Liver (tissue), 3 donors: ENCODE results near the gene UGT2B7.
"Not testable (repeated sequence)": the region's sequence is repeated elsewhere in the genome, so short reads cannot be mapped to it uniquely, and the experiment has no call there.

Experiments used
- ATF3 ChIP-seq: IDR thresholded peaks from 2 replicates; pipeline ENCODE4 v1.6.1; 2016; ENCODE audit warnings: antibody characterized with exemption
- CTCF ChIP-seq: fragments of 150-350 bp; IDR thresholded peaks from 2 replicates; pipeline ENCODE4 v1.5.1; 2017; ENCODE audit warnings: improper control_type of control experiment, low read depth, low read length; ENCODE audit not compliant: missing input control
- GABPA ChIP-seq, 2 donors: IDR thresholded peaks in 1 of 2; conservative IDR thresholded peaks in 1 of 2; 2 replicates each; pipeline ENCODE4 v1.6.1; 2016; ENCODE audit warnings: antibody characterized with exemption in 2 of 2, mild to moderate bottlenecking in 1 of 2, moderate library complexity in 1 of 2
- JUND ChIP-seq, 2 donors: IDR thresholded peaks; 2 replicates each; pipeline ENCODE4 v1.6.1; 2016; ENCODE audit warnings: antibody characterized with exemption in 2 of 2
- MAX ChIP-seq: IDR thresholded peaks from 2 replicates; pipeline ENCODE4 v1.6.1; 2016; ENCODE audit warnings: antibody characterized with exemption
- NR2F2 ChIP-seq: IDR thresholded peaks from 2 replicates; pipeline ENCODE4 v1.6.1; 2016; ENCODE audit warnings: antibody characterized with exemption
- RAD21 ChIP-seq, 2 donors: IDR thresholded peaks; 2 replicates each; pipeline ENCODE4 v1.6.1; 2016; ENCODE audit warnings: antibody characterized with exemption in 2 of 2, mild to moderate bottlenecking in 2 of 2
- REST ChIP-seq: IDR thresholded peaks from 2 replicates; pipeline ENCODE4 v1.6.1; 2016; ENCODE audit warnings: antibody characterized with exemption, mild to moderate bottlenecking
- TAF1 ChIP-seq: conservative IDR thresholded peaks from 2 replicates; pipeline ENCODE4 v1.6.1; 2016; ENCODE audit warnings: antibody characterized with exemption, mild to moderate bottlenecking
- YY1 ChIP-seq: IDR thresholded peaks from 2 replicates; pipeline ENCODE4 v1.6.1; 2016; ENCODE audit warnings: antibody characterized with exemption, mild to moderate bottlenecking
- ZBTB33 ChIP-seq: IDR thresholded peaks from 2 replicates; pipeline ENCODE4 v1.6.1; 2016; ENCODE audit warnings: antibody characterized with exemption
- donor health status: healthy.
- donor health status: healthy.

GRCh38 chr4:69050853-69051575 lies 45.3 kb upstream of the UGT2B7 start:
- TF ChIP-seq CTCF; JUND (IDR thresholded peaks at IDR 0.05); TAF1; YY1; GABPA (IDR thresholded peaks at IDR 0.05 in 1 of 2, conservative IDR thresholded peaks at IDR 0.05 in 1 of 2); ATF3; REST; RAD21 (IDR thresholded peaks at IDR 0.05); ZBTB33; MAX; NR2F2: not testable (repeated sequence)
